HG03469 (cell line): ENCODE measurements around the gene DNAAF9.

Experiments used
- ATAC-seq: cut with Tn5 transposase; IDR thresholded peaks from one replicate; pipeline ENCODE4 v1.9.1; 2021; ENCODE audit warnings: mild to moderate bottlenecking, moderate library complexity, moderate number of reproducible peaks; ENCODE audit not compliant: unreplicated experiment

DNAAF9 gene

GRCh38 chr20:3412600-3413392 lies 5.3 kb upstream of the DNAAF9 start:
- no peak for ATAC-seq

- ATAC-seq, result no peak
These were observed 3.0 kb upstream of the DNAAF9 start for GRCh38 chr20:3410464-3410863.

- no peak for ATAC-seq
These were observed 1.9 kb upstream of the DNAAF9 start for GRCh38 chr20:3409417-3409816.

GRCh38 chr20:3407771-3408637 lies 535 bp upstream of the DNAAF9 start:
- ATAC-seq, result no peak

GRCh38 chr20:3406481-3407039 lies 909 bp downstream of the DNAAF9 start:
- no peak for ATAC-seq

- no peak for ATAC-seq
These were observed 1.6 kb downstream of the DNAAF9 start for GRCh38 chr20:3405696-3406358.

GRCh38 chr20:3405139-3405538 lies 2.3 kb downstream of the DNAAF9 start:
- ATAC-seq, result no peak

- no peak for ATAC-seq
These were observed 3.1 kb downstream of the DNAAF9 start for GRCh38 chr20:3404402-3404801.

- no peak for ATAC-seq
These were observed 3.7 kb downstream of the DNAAF9 start for GRCh38 chr20:3403741-3404140.

- no peak for ATAC-seq
These were observed 5.0 kb downstream of the DNAAF9 start for GRCh38 chr20:3402453-3402852.

GRCh38 chr20:3400260-3401155 lies 7.0 kb downstream of the DNAAF9 start:
- ATAC-seq, result no peak

GRCh38 chr20:3398681-3399252 lies 8.7 kb downstream of the DNAAF9 start:
- no peak for ATAC-seq

- no peak for ATAC-seq
These were observed 11.0 kb downstream of the DNAAF9 start for GRCh38 chr20:3396492-3396891.

- no peak for ATAC-seq
These were observed 14.7 kb downstream of the DNAAF9 start for GRCh38 chr20:3392756-3393155.

GRCh38 chr20:3390759-3391425 lies 16.6 kb downstream of the DNAAF9 start:
- no peak for ATAC-seq

- no peak for ATAC-seq
These were observed 23.5 kb downstream of the DNAAF9 start for GRCh38 chr20:3383878-3384495.

GRCh38 chr20:3382836-3383235 lies 24.6 kb downstream of the DNAAF9 start:
- no peak for ATAC-seq

GRCh38 chr20:3380228-3381070 lies 27.0 kb downstream of the DNAAF9 start:
- no peak for ATAC-seq
